Measurements from ENCODE around the gene FAM149B1.

The FAM149B1 gene

DNA sequence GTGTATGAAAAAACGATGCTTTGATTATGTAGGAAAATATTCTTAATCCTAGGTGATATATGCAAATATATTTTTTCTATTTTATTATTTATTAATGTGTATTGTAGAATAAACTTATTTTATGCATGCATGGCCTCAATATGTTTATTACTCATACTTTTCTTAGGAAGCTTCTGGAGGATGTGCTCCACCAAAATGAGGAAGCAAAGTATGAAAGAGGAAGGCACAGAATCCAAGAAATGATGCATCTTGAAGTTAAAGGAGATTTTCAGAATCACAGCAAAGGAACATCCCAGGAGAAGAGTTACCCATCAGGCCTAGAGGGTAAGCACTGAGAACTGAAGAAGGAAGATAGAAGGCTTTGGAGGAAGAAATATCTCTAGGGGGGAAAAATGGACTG lies 119.5 kb downstream of the FAM149B1 start:
- no peak for DNase-seq (ENCODE audit: low spot score)

DNA sequence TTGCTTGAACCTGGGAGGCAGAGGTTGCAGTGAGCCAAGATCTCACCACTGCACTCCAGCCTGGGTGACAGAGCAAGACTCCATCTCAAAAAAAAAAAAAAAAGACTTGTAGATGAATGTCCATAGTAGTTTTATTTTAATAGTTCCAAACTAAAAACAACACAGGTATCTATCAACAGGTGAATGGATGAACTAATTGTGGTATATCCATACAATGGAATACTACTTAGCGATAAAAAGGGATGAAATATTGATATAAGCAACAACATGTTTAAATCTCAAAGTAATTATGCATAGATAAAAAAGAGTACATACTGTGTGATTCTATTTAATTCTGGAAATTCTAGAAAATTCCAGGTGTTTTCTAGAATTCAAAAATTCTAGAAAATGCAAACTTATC lies 122.0 kb downstream of the FAM149B1 start:
- no peak for DNase-seq (ENCODE audit: low spot score)

DNA sequence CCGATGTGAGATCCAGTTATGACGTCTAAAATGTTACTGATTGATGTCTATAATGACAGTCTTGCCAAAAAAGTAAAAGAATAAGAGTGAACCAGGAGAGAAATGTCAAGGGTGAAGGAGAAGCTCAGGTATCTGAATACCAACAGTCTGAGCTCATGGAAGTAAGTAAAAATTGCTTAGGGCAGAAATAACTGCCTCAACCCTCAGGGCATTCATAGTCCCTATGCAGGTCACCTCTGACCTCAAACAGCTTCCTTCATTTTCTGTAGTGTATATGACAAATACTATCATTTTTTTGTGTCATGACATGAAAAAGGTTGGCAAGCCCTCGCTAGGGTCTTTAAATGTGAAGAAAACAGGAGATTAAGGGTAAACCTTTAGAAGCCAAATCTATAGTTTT lies 125.5 kb downstream of the FAM149B1 start:
- DNase-seq (ENCODE audit: low spot score), result no peak
